DMS53 treated with DMSO at 0.1 percent for 48 hours (cell line): ENCODE data around the gene BNC2.
"Not testable (repeated sequence)": the region's sequence is repeated elsewhere in the genome, so short reads cannot be mapped to it uniquely, and the experiment has no call there.

Experiments
- DNase-seq: peaks from one replicate; lab custom pipeline; 2025; ENCODE audit not compliant: unreplicated experiment; lab: John Stamatoyannopoulos, UW

The BNC2 gene

GRCh38 chr9:16469184-16469583 is 401.3 kb downstream of the BNC2 start:
- no peak for DNase-seq

GRCh38 chr9:16461851-16462250 is 408.6 kb downstream of the BNC2 start:
- no peak for DNase-seq

- DNase-seq, result no peak
These were observed 409.2 kb downstream of the BNC2 start for GRCh38 chr9:16461137-16461840.

GRCh38 chr9:16460696-16461095 is 409.8 kb downstream of the BNC2 start:
- DNase-seq, result no peak

- DNase-seq, result no peak
These were observed 410.9 kb downstream of the BNC2 start for GRCh38 chr9:16459421-16460148.

GRCh38 chr9:16458696-16459420 is 411.6 kb downstream of the BNC2 start:
- no peak for DNase-seq

- DNase-seq, result no peak
These were observed 414.6 kb downstream of the BNC2 start for GRCh38 chr9:16455842-16456241.

- no peak for DNase-seq
These were observed 417.1 kb downstream of the BNC2 start for GRCh38 chr9:16453390-16453789.

GRCh38 chr9:16450578-16450977 is 419.9 kb downstream of the BNC2 start:
- no peak for DNase-seq

GRCh38 chr9:16450043-16450442 is 420.4 kb downstream of the BNC2 start:
- DNase-seq, result no peak

- no peak for DNase-seq
These were observed 421.3 kb downstream of the BNC2 start for GRCh38 chr9:16449076-16449730.

GRCh38 chr9:16447946-16448345 is 422.5 kb downstream of the BNC2 start:
- DNase-seq, result no peak

- no peak for DNase-seq
These were observed 423.8 kb downstream of the BNC2 start for GRCh38 chr9:16446636-16447035.

GRCh38 chr9:16445141-16445920 is 425.1 kb downstream of the BNC2 start:
- no peak for DNase-seq

- DNase-seq, result no peak
These were observed 427.8 kb downstream of the BNC2 start for GRCh38 chr9:16442622-16443021.

GRCh38 chr9:16441791-16442190 is 428.7 kb downstream of the BNC2 start:
- no peak for DNase-seq

GRCh38 chr9:16438831-16439230 is 431.6 kb downstream of the BNC2 start:
- DNase-seq, result not testable (repeated sequence)

- no peak for DNase-seq
These were observed 433.9 kb downstream of the BNC2 start for GRCh38 chr9:16436545-16436944.

- DNase-seq, result no peak
These were observed 435.9 kb downstream of the BNC2 start for GRCh38 chr9:16434526-16434925.

GRCh38 chr9:16433494-16433893 is 437.0 kb downstream of the BNC2 start:
- no peak for DNase-seq
